ENCODE measurements around the gene DDHD1.

Gene DDHD1

DNA sequence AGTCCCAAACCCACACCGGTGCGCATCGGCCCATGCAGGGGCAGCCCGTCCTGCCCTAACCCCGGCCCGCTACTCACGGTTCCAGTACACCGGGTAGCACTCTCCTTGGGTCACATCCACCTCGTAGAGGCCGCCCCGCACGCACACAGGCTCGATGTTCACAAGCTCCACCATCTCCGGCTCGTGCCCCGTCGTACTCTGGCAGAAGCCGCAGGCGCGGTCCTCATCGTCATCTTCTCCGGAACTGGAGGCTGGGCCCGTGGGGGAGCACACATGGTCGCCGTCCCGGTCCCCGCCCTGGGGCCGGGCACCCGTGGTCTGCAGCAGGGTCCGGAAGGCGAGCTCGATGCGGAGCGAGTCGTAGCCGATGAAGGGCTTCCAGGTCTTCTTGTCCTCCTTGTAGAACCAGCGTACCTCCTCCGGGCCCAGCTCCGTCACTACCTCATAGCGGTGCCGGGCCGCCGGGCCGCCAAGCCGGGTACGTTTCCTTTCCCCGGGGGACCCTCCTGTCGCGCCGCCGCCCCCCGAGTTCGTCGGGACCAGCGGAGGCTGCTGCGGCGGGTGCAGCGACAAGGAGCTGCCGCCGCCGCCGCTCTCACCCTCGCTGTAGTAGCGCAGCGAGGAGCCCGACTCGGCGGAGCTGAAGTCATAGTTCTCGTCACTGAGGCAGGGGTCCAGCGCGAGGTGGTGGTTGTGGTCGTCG, 788 bp downstream of the DDHD1 start:
- H3K4me3 ChIP-seq (ENCODE audit: low read length), result peak overlapping the region; percentile 69
- DNase-seq (ENCODE audit: low read depth), result peak; percentile 46
- no peak for TF ChIP-seq CTCF (IDR thresholded peaks at IDR 0.05; ENCODE audit: insufficient read depth, low read depth, low read length, missing control alignments)

DNA sequence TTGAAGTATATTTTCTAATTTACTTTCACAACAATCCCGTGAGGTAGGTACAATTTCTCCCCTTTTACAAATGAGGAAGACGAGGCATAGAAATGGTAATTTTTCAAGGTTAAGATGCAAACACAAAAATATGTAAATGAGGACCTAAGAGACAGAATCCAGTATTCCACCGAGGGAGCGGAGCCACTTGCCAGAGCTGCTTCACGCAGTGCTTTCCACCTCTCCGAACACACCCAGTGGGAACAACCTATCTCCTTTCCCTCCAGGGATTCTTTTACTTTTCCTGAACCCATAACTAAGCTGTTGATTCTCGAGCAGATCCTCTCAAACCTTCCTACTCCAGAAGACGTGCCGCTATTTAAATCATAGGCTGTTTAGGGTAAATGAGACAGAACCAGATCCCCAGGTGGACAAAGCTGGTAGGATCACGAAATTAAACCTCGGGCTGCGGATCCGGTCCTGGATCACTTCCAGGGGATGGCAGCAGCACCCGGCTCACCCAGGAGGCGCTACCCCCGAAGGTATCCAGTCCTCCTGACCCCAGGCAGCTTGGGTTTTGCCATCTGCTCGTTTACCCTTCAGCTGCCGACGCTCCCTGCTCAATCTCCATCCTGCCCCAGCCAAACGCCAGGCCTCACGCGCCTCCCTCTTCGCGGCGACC, 1.5 kb downstream of the DDHD1 start:
- DNase-seq (ENCODE audit: low read depth), result peak; percentile 62
- peak; percentile 18 for TF ChIP-seq CTCF (IDR thresholded peaks at IDR 0.05; ENCODE audit: insufficient read depth, low read depth, low read length, missing control alignments)
- H3K4me3 ChIP-seq (ENCODE audit: low read length), result peak overlapping the region; percentile 69

GRCh38 chr14:53149668-53150316, 3.3 kb downstream of the DDHD1 start:
- TF ChIP-seq CTCF (IDR thresholded peaks at IDR 0.05; ENCODE audit: insufficient read depth, low read depth, low read length, missing control alignments), result no peak
- no peak overlapping the region for H3K4me3 ChIP-seq (ENCODE audit: low read length)
- DNase-seq (ENCODE audit: low read depth), result no peak

DNA sequence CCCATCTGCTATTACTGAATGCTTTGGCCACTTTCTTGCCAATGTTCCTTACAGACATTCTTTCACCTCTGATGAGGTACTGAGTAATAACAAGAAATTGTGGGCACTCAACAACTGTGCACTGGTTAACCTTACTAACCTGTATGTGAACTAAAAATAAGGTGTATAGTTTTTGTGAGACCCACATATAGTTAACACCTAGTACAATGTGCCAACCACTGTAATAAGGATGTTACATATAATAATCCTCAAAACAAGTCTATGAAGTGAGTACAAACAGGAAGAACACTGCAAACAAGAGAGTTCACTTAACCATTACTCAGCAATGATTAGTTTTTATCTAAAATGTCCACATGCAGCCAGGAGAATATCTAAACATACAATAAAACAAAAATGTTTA, 4.5 kb downstream of the DDHD1 start:
- TF ChIP-seq CTCF (IDR thresholded peaks at IDR 0.05; ENCODE audit: insufficient read depth, low read depth, low read length, missing control alignments), result no peak
- no peak for DNase-seq (ENCODE audit: low read depth)
- H3K4me3 ChIP-seq (ENCODE audit: low read length), result no peak overlapping the region

GRCh38 chr14:53147893-53148292, 5.2 kb downstream of the DDHD1 start:
- no peak for TF ChIP-seq CTCF (IDR thresholded peaks at IDR 0.05; ENCODE audit: insufficient read depth, low read depth, low read length, missing control alignments)
- DNase-seq (ENCODE audit: low read depth), result no peak
- H3K4me3 ChIP-seq (ENCODE audit: low read length), result no peak overlapping the region

GRCh38 chr14:53147208-53147607, 5.9 kb downstream of the DDHD1 start:
- H3K4me3 ChIP-seq (ENCODE audit: low read length), result no peak overlapping the region
- no peak for TF ChIP-seq CTCF (IDR thresholded peaks at IDR 0.05; ENCODE audit: insufficient read depth, low read depth, low read length, missing control alignments)

More at GRCh38 chr14:53147208-53147607, 5.9 kb downstream of the DDHD1 start:
- no peak for DNase-seq (ENCODE audit: low read depth)
